Tibial artery (tissue), 4 donors: ENCODE results near the gene RBM33.

Experiments used
- DNase-seq, 2 donors: peaks; one replicate each; pipeline ENCODE4 v3.0.0-alpha.2; 2019
- H3K27ac ChIP-seq, 2 donors: fragments of 200-600 bp; sonication (generic) in 1 of 2; 1 replicate in 1 of 2; 2 replicates in 1 of 2; pipeline ENCODE4 v1.5.1; 2018 to 2019; ENCODE audit warnings: mild to moderate bottlenecking in 1 of 2
- H3K27me3 ChIP-seq, 2 donors: fragments of 200-600 bp; sonication (generic) in 1 of 2; one replicate each; pipeline versions ENCODE4 v1.5.1 to v1.6.0; 2016 to 2019
- H3K36me3 ChIP-seq, 3 donors: fragments of 200-600 bp; sonication (generic) in 2 of 3; one replicate each; pipeline ENCODE4 v1.5.1; 2016 to 2019; ENCODE audit warnings: mild to moderate bottlenecking in 2 of 3
- H3K4me1 ChIP-seq, 4 donors: fragments of 200-600 bp; sonication (generic) in 2 of 4; 1 replicate in 3 of 4; 2 replicates in 1 of 4; pipeline ENCODE4 v1.5.1; 2016 to 2019
- H3K4me3 ChIP-seq, 2 donors: fragments of 200-600 bp; sonication (generic) in 1 of 2; 1 replicate in 1 of 2; 2 replicates in 1 of 2; pipeline ENCODE4 v1.5.1; 2018 to 2019; ENCODE audit warnings: mild to moderate bottlenecking in 2 of 2
- H3K9me3 ChIP-seq, 3 donors: fragments of 200-600 bp; sonication (generic) in 1 of 3; one replicate each; pipeline ENCODE4 v1.5.1; 2016 to 2019
- CTCF ChIP-seq, 2 experiments: fragments of 200-600 bp in 1 of 2; fragments of 450-650 bp in 1 of 2; IDR thresholded peaks; one replicate each; pipeline ENCODE4 v1.5.1; 2017 to 2019; ENCODE audit warnings: antibody characterized with exemption in 2 of 2, mild to moderate bottlenecking in 1 of 2, moderate library complexity in 1 of 2
- intact Hi-C: fragments of 100-400 bp; cut with DNase I; formaldehyde crosslinking; loops from one replicate; pipeline ENCODE4 v1.15.0; 2023; ENCODE audit warnings: low total_unique reads

The RBM33 gene

DNA sequence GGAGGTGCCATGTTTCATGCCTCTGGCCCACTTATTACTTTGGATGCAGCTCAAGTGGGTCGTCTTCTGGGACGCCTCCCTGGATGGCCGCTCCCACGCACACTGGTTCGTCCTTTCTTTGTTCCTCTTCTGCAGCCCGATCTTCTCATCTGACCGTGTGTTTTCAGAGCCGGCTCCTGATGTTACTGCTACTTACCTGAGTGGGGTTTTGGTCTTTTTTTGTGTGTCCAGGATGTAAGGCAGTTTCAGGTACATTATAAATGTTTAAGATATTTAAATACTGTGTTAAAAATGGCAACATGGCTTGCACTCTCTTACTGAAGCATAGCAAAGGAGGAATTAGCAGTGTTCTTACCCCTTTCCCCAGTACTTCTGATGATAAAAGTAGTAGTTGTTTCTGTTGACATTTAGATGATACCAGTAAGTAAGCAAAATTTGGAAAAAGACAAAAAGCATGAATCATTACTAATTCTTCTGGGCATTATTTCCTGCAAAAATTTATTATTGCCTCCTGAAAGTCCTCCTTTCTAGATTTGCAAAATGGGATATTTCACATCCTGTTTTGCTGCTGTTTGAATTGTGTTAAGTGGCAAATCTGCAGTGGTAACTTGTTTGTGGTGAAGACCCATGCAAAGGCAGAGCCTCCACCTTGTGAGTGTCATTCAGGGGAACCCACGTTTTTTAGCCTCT, 108.4 kb downstream of the RBM33 start:
- intact Hi-C loops, result no loop called here

GRCh38 chr7:155753446-155753965, 109.0 kb downstream of the RBM33 start:
- TF ChIP-seq CTCF (IDR thresholded peaks at IDR 0.05), result no peak
- H3K4me1 ChIP-seq, result peaks cover 0 to 43% (median 8%) of the 10 kb centered on the region in 4 donors
- no peak overlapping the region for H3K4me3 ChIP-seq
- no peak for DNase-seq
- peaks cover 0 to 5% (median 0%) of the 10 kb centered on the region in 3 donors for H3K36me3 ChIP-seq
- intact Hi-C loops, result no loop called here
- no peak overlapping the region for H3K27ac ChIP-seq
- no peaks in the 10 kb centered on the region for H3K9me3 ChIP-seq
- H3K27me3 ChIP-seq, result no peaks in the 10 kb centered on the region

More for the DNA sequence above, 108.4 kb downstream of the RBM33 start:
- Histone ChIP-seq H3K4me1 (peaks cover 0 to 44% (median 8%) of the 10 kb centered on the region in 4 donors), H3K27me3 (no peaks in the 10 kb centered on the region), H3K9me3 (no peaks in the 10 kb centered on the region), H3K4me3 (no peak overlapping the region), H3K27ac (no peak overlapping the region), H3K36me3 (peaks cover 0 to 4% (median 0%) of the 10 kb centered on the region in 3 donors)
- no peak for DNase-seq
- no peak for TF ChIP-seq CTCF (IDR thresholded peaks at IDR 0.05)

DNA sequence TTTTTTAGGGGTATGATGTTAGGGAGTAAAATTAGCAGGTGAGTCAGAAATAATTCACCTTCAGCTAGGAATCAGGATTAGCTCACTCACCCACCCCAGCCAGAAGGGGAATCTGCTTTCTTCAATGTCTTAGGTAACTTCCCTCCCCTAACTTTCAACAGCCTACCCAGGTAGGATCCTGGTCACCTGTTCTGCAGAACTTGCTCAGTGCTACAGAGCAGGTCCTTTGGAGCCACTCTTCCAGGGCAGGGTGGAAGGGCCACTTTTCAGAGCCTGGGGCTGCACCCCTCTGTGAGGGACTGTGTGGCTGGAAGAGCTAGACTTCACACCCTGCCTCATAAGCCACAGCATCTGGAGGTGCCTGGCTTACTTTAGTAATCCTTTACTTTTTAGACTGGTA, 109.7 kb downstream of the RBM33 start:
- Histone ChIP-seq H3K4me3 (no peak overlapping the region), H3K27me3 (no peaks in the 10 kb centered on the region), H3K27ac (no peak overlapping the region), H3K36me3 (peaks cover 0 to 8% (median 0%) of the 10 kb centered on the region in 3 donors), H3K9me3 (no peaks in the 10 kb centered on the region), H3K4me1 (peaks cover 0 to 43% (median 8%) of the 10 kb centered on the region in 4 donors)
- DNase-seq, result no peak
- TF ChIP-seq CTCF (IDR thresholded peaks at IDR 0.05), result no peak
- intact Hi-C loops, result no loop called here

DNA sequence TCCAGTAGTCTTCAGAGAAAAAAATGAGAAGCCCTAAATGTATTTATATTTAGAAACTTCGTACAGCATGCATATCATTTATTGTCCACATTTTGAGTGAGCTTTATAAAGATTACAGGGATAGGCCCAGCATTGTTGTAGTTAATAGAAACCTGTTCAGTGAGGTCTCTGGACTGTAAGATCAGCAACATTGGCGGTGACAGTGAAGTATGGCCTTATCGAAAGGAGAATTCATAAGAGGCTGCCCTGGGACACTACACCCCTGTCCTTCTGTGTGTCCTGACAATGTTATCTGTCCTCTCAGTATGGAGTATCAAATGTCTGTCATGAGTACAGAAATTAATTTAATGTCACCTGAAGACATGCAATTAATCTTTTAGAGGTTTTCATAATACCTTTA, 110.6 kb downstream of the RBM33 start:
- DNase-seq, result no peak
- H3K36me3 ChIP-seq, result peaks cover 0 to 12% (median 0%) of the 10 kb centered on the region in 3 donors
- no peak for TF ChIP-seq CTCF (IDR thresholded peaks at IDR 0.05)
- intact Hi-C loops, result no loop called here
- peaks cover 0 to 38% (median 8%) of the 10 kb centered on the region in 4 donors for H3K4me1 ChIP-seq
- H3K27me3 ChIP-seq, result no peaks in the 10 kb centered on the region
- H3K27ac ChIP-seq, result no peak overlapping the region
- no peak overlapping the region for H3K4me3 ChIP-seq
- H3K9me3 ChIP-seq, result no peaks in the 10 kb centered on the region

GRCh38 chr7:155756322-155756721, 111.9 kb downstream of the RBM33 start:
- Histone ChIP-seq H3K27me3 (no peaks in the 10 kb centered on the region), H3K27ac (no peak overlapping the region), H3K36me3 (peaks cover 0 to 15% (median 0%) of the 10 kb centered on the region in 3 donors), H3K4me3 (no peak overlapping the region), H3K4me1 (peaks cover 0 to 28% (median 7%) of the 10 kb centered on the region in 4 donors), H3K9me3 (no peaks in the 10 kb centered on the region)
- intact Hi-C loops, result no loop called here
- TF ChIP-seq CTCF (IDR thresholded peaks at IDR 0.05), result no peak
- no peak for DNase-seq
